GM19240 (cell line): ENCODE results near the gene COL27A1.

ENCODE experiments used
- DNase-seq: peaks from one replicate; pipeline ENCODE4 v3.0.0; 2011; ENCODE audit warnings: low spot score; ENCODE audit not compliant: insufficient read length

COL27A1 gene

DNA sequence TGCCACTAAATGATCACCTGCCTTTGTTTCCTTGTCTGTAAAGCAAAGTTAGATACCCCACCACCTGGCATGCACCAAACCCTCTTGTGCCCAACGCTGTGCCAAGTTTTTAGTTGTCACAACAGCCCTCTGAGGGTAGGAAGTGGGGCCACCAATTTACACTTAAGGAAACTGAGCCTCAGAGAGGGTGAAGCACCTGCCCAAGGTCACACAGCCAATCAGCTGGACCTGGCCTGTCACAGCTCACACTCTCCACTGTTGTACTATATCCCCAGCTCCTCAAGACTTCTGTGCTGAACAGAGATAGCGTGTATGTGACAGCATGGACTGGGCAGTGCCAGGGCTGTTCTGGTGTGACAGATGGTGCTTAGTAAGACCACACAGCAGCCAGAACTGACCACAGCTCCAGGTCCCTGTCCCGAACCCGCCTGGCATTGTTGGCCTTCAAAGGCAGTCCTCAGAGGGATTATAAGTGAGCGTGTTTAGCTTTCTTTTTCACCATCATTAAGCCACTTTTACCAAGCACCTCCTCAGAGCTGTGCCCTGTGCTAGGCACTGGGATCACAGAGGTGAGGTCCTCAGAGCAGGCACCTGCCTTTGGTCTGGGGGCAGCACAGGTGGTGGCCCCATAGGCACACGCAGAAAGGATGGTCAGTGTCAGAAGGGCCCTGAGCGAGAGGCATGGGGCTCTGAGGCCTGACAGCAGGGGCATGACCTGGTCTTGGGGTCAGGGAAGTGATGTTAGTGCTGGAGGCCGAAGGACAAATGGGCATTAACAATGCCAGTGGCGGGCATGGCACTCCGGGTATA is 71.1 kb downstream of the COL27A1 start:
- no peak for DNase-seq

DNA sequence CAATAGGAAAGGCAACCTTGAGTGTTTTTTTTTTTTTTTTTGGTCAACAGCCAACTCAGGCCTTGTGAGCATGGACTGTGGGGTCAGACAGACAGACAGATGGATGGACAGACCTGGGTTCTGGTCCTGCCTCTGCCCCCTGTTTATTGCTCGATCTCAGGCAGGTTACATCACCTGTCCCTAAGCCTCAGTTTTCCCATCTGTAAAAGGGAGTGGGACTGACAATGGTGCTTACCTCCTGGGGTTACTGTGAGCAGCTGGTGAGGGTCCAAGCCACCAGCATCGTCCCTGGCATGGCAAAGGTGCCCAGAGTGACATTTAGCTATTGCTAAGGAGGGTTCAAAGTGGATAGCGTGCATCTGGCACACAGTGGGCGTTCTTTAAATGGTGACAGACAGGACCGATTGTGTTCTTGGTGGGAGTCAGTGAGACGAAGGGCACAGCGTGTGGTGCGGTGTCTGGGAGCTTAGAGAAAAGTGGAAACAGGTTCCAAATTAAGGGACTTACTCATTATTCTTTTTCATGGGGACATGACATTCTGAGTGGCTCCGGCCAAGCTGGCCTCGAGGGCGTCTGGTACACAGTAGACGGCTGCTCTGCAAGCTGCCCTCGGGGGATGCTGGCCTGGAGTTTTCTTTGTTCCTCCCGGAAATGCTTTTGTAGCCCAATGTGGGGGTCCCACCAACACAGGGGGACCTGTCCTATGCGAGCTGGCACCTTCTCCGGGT is 72.1 kb downstream of the COL27A1 start:
- no peak for DNase-seq

DNA sequence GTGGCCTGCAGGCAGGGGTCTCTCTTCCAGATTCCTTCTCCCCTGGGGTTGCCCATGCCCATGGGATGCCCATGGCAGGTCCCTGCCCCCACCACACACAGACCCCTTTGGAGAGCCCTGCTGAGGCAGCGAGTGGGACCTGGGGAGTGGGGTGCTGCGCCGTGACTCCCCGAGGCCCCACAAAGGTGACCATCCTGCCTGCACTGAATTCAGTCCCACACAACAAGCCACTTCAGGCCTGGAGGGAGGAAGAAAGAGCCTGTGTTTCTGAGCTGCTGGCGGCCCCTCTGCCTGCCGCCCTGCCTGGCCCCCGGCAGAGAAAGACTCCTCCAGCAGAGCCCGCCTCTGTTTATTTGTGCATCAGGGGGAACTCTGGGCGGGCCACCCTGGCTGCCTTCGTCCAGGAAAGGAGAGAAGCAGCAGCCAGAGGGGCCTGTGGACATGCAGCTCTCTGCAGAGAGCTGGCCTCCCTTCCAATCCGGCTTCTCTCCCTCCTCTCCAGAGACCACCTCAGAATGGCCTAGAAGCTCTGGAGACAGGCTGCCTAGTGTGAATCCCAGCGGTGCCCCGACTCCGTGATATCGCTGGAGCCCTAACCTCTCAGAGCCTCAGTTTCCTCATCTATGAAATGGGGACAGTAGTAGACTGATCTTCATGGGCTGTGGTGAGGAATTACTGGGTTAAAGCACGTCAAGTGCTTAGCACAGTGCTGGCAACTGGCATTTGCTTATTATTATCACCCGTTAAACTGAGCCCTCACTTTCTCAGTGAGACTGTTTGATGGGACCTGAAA is 72.9 kb downstream of the COL27A1 start:
- no peak for DNase-seq

DNA sequence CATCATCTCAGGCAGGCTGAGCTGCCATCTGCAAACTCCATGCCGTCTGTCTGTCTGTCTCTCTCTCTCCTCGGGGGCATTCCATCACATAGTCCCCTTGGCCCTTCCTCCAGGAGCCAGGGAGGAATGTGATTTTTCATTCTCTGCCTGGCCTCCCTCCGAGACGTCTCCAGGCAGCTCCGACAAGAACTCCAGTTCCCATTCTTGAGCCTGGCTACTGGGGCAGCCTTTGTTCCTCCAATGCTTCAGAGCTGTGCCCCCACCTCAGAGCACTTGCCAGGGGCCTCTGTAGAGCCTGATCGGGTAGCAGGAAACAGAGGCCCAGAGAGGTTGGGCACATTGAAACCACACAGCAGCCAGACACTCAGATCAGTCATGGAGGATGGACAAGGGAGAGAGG is 74.0 kb downstream of the COL27A1 start:
- no peak for DNase-seq

DNA sequence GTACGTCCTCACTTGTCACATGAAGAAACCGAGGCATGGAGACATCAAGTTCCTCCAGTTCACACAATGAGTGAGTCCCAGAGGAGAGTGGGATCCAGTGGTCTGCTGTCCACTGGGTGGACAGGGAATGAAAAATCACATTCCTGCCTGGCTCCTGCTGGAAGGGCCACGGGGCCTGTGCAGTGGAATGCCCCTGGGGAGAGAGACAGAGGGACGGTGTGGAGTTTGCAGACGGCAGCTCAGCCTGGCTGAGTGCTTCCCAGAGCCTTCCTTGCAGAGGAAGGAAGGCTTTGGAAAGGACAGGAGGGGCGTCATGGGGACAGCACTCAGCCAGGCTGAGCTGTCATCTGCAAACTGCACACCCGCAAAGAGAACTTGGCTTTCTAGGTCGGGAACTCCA is 74.7 kb downstream of the COL27A1 start:
- no peak for DNase-seq

DNA sequence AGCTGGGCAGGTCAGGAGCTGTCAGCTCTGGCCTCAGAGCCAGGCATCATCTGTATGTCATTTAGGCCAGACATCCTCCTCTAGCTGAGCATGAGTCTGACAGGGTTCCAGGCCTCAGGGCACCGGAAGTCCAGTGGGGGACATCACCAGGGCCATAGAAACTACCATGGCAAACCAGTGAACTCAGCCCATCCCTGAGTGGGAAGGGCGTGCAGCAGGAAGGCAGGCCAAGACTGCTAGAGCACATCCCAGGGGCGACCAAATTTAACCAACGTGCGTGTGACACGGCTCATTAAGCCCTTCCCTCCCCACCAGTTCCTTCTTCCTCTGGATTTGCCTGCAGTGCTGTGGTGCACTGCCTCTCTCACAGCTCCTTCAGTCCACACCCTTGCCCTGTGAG is 75.9 kb downstream of the COL27A1 start:
- no peak for DNase-seq

DNA sequence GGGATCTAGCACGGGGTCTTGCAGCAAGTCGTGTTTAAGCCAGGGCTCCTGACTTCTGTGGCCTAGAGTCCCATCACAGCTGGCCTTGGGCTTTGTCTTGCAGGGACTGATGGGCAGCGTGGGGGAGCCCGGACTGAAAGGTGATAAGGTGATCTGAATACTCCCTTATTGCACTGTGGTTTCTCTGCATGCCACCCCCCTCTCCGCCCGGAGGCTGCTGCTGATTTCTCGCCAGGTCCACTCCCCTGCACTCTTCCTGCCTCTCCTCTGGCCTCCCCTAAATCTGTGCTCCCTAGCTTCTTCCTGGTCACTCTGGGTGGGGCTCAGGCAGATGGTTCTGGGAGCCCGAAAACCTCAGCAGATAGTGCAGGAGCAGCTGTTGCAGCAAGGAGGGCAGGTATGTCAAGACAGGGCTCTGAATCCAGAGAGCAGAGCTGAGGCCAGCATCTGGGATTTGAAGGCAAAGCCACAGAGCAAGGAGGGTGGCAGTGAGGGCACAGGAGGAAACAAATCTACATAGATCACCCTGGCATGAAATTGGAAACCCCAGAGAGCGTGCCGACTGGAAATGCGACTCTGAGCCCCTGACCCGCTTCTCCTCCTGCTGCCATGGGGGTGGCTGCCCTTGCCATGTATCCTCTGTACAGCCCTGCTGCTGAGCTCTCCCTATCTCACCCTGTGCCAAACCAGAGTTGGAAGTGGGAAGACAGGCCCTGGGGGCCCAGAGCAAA is 76.5 kb downstream of the COL27A1 start:
- no peak for DNase-seq

DNA sequence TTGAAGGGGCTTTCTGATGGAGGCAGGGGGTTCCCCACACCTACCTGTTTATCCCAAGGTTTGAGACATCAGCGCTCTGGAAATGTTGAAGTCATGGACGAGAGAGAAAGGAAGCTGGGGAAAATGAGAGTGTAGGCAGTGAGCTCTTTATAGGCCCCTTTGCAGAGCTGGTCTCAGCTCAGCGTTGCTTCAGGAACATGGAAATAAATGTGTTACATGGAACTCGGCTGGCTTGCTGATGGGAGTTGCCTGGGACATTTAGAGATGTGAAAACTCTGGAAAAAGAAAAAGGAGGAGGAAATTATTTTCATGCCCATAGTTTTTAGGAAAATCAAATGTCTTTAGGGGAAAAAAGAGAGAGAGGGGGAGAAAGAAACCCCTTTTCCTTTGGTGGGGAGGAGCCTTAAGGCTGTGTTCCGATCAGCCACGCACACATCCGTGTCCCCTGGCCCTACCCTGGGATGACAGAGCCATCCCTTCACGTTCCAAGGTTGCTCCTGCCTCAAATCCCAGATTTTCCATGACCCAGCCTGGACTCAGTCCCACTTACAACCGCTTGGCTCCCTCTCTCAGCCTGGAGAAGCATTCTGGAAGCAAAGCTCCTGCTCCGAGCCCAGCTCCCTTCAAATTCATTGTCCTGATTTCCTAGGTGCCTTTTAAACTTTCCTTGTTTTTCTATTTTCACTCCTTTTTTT is 78.3 kb downstream of the COL27A1 start:
- DNase-seq, result no peak

DNA sequence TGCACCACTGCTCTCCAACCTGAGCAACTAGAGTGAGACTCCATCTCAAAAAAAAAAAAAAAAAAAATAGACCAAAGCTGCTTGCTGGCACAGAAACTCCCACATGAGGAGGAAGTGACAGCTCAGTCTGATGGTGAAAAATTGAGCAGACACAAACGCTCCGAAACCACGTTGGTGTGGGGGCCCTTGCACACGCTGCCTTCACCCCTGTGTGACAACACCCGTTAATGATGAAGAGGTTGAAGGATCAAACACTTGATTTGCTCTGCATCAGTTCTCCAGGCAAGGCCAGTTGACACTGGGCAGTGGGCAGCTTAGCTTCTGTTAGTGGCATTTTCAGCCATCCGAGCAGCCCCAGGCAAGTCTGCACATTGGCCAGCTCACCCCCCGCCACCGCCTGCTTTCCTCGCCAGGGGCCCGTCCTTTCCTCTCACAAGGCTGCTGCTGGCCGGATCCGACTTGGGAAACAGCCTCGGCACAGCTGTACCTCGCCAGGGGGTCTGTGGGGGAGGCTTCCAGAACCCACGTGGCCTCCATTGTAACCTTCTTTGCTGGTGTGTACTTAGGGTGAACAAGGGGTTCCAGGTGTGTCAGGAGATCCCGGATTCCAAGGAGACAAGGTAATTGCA is 79.8 kb downstream of the COL27A1 start:
- DNase-seq, result no peak

DNA sequence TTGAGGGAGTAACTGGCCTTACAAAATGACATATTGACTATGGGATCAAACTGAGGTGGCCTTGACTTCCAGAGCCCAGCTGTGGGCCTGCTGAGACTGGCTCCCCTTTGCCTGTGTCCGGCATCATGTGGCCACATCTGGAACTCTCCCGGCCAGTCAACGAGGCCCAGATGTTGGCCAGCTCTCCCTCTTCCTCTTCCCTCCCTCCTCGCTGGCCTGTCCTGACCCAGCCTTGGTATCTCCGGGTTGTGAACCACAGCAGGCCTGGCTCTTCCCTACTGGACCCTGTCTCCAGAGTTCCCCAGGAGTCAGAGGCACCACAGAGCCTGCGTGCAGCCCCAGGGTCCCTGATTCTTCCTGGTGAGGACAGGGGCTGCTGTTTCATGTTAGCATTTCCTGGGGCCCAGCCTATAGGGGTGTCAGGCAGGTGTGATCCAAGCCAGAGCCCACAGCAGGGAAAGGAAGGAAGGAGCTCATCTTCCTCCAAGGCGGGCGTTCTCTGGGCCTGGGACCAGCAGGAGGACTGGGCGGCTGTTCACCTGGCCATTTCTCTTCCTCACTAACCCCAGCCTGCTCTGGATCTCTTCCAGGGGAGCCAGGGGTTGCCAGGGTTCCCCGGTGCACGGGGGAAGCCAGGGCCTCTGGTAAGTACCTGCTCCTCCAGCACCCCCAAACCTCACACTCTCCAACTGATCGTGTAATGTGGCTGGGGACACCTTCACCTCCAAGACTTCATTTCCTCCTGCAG is 81.2 kb downstream of the COL27A1 start:
- no peak for DNase-seq

DNA sequence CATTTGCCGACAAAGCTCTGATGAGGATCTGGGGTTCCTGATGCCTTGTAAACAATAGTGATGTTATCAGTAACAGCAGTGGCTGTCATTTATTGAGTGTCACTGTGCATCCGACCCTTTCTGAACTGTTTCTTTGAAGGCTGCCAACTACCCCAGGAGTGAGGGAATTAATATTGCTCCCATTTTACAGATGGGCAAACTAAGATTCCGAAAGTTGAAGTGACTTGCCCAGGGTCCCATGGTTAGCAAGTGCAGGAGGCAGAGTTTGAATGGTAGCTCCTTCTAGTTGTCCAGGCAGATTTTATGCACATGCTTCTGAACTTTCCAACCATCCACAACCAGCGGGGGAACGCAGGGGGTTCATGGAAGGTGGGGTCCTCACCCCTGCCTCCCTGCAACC is 81.9 kb downstream of the COL27A1 start:
- no peak for DNase-seq

DNA sequence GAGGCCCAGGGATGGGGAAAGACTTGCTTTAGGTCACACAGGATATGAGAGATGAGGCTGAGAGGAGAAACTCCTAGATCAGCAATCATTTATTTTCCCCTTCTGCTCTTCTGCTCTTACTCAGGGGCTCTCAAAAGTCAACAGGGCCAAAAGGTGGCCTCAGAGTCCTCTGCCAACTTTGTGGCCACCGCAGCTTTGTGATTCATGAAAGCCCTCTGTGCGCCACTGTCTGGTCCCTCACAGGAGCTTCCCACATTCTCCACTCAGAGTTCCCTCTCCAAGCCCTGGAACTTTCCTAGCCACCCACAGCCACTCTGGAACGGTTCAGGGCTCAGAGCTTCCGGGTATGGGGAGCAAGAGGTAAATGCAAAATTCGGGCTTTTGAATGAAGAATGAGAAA is 82.4 kb downstream of the COL27A1 start:
- DNase-seq, result no peak

DNA sequence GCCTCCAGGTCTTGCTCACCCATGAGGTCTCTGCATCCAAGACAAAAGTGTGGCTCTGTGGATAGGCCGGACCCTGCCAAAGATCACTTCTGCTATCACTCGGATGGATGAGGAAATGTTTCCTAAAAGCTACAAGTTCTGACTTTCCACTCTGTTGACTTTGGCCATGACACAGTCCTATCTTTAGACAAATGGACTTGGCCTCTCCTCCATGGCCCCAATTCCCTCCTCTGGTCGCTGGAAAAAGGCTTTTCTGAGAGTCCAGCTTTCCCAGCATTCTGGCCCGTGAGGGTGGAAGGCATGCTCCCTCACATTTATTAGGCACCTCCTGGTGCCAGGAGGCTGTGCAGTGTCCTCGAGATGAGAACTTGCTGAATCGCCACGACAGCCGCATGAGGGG is 83.1 kb downstream of the COL27A1 start:
- no peak for DNase-seq

DNA sequence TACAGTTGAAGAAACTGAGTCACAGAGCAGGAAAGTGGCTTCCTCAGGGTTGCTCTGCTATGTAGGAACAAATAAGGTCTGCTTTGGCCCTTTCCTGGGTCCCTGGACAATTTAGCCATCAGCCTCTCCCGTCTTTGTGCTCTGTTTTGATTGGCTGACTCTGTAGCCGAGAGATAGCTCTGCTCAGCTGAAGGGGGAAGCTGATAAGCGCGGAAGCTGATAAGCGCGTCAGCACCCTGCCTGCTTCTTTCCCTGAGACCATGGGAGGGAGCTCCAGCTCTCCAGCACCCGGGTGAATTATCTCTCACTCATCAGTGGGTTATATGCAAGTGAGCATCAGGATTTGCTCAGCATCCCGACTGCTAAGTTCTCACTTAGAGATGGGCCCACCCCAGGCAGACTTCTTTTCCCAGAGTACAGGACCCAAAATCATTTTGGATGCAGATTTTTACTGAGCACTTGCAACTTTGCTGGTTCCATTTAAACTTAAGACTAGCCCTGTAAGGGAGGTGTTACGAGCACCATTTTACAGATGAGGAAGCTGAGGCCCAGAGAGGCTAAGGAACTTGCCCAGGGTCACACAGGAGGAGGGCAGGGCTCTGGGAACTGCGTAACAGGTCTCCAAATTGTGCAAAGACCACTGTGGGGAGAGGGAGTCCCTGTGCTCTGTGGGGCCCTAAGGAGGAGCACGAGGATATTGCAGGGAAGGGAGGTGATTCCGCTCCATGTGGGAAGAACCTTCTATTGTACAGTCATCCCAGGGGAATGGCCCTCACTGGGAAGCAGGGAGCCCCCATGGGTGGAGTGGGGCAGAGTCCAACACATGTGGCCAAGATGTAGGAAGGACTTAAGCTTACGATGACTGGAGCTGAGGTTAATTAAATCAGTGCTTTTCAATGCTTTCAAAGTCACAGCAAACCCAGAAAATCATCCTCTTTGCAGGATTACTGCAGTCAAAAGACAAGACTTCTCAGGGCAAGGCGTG is 83.8 kb downstream of the COL27A1 start:
- DNase-seq, result no peak

DNA sequence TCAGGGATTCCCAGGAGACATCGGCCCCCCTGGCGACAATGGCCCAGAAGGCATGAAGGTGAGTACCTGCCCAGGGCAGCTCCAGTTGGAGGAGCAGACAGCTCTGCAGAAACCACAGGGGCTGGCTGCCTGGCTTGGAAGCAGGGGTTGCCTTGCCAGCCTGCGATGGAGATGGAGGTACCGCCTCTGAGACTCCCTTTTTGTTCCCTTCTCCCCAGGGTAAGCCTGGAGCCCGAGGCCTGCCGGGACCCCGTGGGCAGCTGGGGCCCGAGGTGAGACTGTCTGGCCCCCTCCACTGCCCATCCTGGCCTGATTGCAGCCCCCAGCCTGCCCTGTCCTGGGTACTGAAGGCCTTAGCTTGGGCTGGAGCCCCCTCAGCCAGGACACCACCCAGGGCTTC is 84.9 kb downstream of the COL27A1 start:
- DNase-seq, result no peak

DNA sequence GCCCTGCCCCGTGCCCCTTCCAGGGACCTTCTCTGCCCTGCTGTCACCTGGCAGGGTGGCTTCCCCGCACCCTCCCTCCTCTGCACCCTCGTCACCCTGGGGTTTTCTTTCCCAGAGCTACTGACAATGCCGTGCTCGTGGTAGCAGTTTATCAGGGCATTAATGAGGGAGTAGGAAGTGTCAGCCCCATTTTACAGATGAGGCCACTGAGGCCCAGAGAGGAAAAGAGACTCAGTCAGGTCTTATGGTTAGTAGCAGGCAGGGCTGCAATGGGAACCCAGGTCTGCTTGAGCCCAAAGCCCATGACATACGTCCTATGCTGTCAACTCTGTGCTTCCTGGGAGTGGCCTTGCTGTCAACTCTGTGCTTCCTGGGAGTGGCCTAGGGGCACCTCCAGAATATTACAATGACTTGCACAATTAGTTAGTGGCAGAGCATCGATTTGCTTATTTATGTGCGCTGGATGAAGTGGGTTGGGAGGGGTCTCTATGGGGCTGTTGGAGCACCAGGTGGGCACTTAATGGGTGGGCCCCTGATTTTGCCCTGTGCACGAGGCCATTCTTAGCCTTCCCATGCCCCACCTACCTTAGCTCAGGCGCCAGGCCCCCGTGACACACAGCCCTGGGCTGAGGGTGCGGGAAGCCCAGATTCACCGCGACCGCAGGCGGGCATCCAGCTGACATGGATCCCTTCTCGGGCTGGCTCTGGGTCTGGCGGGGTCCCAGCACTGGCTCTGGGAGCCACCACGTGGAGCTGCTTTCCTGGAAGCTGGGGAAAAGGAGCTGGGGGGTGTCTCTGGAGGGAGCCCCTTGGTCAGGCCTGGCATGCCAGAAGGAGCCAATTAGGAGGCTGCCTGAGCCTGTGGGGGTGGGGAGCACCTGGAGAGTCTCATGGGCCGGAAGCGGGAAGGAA is 85.6 kb downstream of the COL27A1 start:
- no peak for DNase-seq

DNA sequence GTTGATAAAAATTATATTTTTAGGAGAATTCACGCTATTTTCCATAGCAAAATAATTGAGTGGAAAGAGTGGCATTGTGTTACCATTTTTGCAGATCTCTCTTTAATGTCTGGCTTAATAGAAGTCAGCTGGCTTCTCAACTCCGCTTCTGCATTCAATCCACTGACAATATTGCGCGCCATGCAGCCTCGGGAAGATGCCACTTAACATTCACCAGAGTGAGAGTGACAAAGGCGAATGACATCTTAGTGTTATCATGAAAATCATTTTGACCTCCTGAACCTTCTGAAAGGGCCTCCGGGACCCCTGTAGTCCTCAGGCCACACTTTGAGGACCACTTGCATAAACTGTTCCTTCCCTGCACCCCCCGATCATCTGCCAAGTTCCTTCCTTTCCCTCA is 87.5 kb downstream of the COL27A1 start:
- no peak for DNase-seq
